Measurements from ENCODE around the gene IL12A. TPM values are rescaled to one million over a fixed set of nuclear protein-coding genes. Genes with fewer than 3 reads are reported as not detected.
A peak's percentile ranks its signal among the peaks of the same experiment; 100 is the strongest.

IL12A gene
- total RNA-seq (under 1 TPM; 0.44 to 0.53 TPM), polyA plus RNA-seq (not detected)

DNA sequence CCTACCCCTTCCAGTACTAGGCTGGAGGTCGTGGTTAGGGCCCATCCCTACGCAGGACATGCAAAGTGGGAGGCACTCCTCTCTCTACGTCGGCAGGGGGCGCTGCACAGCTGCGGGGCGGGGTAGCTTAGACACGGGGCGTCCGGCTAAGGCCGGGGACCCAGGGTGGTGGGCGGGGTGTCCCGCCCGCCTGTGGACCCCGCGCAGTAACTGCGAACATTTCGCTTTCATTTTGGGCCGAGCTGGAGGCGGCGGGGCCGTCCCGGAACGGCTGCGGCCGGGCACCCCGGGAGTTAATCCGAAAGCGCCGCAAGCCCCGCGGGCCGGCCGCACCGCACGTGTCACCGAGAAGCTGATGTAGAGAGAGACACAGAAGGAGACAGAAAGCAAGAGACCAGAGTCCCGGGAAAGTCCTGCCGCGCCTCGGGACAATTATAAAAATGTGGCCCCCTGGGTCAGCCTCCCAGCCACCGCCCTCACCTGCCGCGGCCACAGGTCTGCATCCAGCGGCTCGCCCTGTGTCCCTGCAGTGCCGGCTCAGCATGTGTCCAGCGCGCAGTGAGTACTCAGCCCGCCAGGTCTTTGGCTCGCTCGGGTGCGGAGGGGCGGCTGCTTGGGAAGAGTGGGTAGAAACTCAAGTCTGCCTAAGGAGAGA, at the start of gene IL12A:
Gene IL12A, plus strand, starts transcription at position 219 of the 655 bp plus-strand sequence.
- CTCF ChIA-PET (ENCODE audit: partially characterized antibody): interaction anchor here (0.6 to 7.1 kb wide), 29 partner anchors 9 to 510 kb away, joined by 3 to 128 read pairs (median 4); partner anchors contain the start of gene TRIM59
- Histone ChIP-seq H3K27ac (ENCODE audit: low read depth, low read length) (peak within 1 kb of the TSS; percentile 10), H3K9me3 (ENCODE audit: control insufficient read depth in 1 of 2, low read length in 2 of 2) (no peaks in the 10 kb centered on the region), H3K27me3 (ENCODE audit: insufficient read depth, low read length) (no peaks in the 10 kb centered on the region), H3K4me1 (ENCODE audit: insufficient read depth, low read length) (peaks cover 12% of the 10 kb centered on the region), H3K36me3 (ENCODE audit: insufficient read depth, low read length) (no peaks in the 10 kb centered on the region), H3K4me3 (ENCODE audit: low read length in 2 of 2) (peak within 1 kb of the TSS; percentile 64 to 66)
- intact Hi-C loops (cut with micrococcal nuclease): loop anchor here (1.0 kb wide), 2 partner anchors 425 to 498 kb away; no protein-coding TSS in a partner anchor
- no peaks in the 10 kb centered on the region for H3K9me3 Mint-ChIP-seq
- H3K27ac Mint-ChIP-seq: peak within 1 kb of the TSS in 6 of 7 donors; percentile 20 to 88 (median 76)
- POLR2A ChIA-PET (ENCODE audit: partially characterized antibody): no interaction called here
- peak within 1 kb of the TSS; percentile 81 to 86 (median 84) for H3K4me3 Mint-ChIP-seq
- DNase-seq: peak; percentile 77 to 80 (median 79)
- peaks cover 9 to 47% (median 17%) of the 10 kb centered on the region in 4 donors for H3K4me1 Mint-ChIP-seq
- H3K36me3 Mint-ChIP-seq: no peaks in the 10 kb centered on the region
- no peaks in the 10 kb centered on the region for H3K27me3 Mint-ChIP-seq

DNA sequence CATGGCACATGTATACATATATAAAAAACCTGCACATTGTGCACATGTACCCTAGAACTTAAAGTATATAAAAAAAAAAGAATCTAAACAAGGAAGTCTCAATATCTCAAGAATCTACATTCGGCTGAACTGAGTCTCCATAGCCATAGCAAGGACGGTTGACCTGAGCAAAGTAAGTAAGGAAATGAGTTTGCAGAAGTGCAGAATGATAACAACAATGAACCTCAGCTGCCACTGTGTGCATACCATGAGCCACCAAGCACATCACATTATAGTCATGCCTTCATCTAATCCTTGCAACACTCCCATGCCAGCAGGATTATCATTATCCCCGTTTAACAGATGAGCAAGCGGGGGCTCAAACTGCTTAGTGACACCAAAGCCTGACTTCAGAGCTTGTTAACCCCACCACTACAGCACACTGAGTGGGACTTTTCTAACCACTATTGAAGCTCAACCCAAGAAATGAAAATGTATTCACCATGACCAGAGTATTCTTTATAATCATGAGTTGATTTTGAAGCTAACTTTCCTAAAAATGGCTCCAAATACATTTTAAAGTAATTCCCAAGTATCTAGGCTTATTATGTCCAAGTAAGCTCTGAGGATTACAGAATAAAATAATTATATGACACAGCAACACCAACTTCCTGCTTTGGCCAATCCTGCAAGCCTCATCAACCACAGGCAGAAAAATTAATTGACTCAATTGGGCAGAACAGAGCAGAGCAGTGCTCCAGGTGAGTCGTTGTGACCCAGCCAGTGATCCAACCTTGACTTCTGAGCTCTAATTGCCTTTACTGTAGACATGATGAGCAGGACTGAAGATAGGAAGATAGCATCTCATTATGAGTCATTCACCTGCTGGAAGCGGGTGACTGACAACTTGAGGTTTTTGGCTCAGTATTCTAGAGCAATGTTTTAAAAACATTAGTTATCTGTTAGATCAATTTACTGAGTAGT, 47.3 kb upstream of the IL12A start:
- Histone ChIP-seq H3K27ac (ENCODE audit: low read depth, low read length) (no peak overlapping the region), H3K4me1 (ENCODE audit: insufficient read depth, low read length) (no peaks in the 10 kb centered on the region), H3K27me3 (ENCODE audit: insufficient read depth, low read length) (no peaks in the 10 kb centered on the region), H3K9me3 (ENCODE audit: control insufficient read depth in 1 of 2, low read length in 2 of 2) (no peaks in the 10 kb centered on the region), H3K36me3 (ENCODE audit: insufficient read depth, low read length) (no peaks in the 10 kb centered on the region), H3K4me3 (ENCODE audit: low read length in 2 of 2) (no peak overlapping the region)
- peak in 1 of 5 donors; percentile 12 for DNase-seq
- Mint-ChIP-seq H3K4me1 (peaks cover 0 to 3% (median 0%) of the 10 kb centered on the region in 4 donors), H3K4me3 (no peak overlapping the region), H3K27me3 (peaks cover 7% of the 10 kb centered on the region in 2 donors), H3K36me3 (no peaks in the 10 kb centered on the region), H3K27ac (no peak overlapping the region), H3K9me3 (peaks cover 0 to 6% (median 1%) of the 10 kb centered on the region in 8 donors)
- POLR2A ChIA-PET (ENCODE audit: partially characterized antibody): no interaction called here
- CTCF ChIA-PET (ENCODE audit: partially characterized antibody): no interaction called here
- intact Hi-C loops (cut with micrococcal nuclease): no loop called here

DNA sequence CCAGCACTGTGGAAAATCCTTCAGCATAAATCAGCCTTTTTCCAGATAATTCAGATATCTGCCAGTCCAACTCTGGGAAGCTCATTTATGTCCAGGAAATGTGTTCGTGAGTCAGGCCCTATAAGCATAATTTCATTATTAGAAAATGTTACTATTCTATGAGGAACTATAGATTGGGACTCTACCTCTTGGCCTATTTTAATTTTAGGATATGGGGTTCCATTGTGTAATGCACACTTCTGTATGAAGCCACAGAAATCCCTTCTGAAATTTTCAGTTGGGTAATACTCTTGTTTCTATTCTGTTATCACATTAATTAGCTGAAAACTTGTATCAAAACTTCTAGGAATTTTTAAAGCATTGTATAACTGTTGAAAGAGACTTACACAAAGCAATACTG, 43.9 kb upstream of the IL12A start:
- no peaks in the 10 kb centered on the region for H3K36me3 ChIP-seq (ENCODE audit: insufficient read depth, low read length)
- intact Hi-C loops (cut with micrococcal nuclease): no loop called here
- Mint-ChIP-seq H3K4me1 (peaks cover 0 to 3% (median 0%) of the 10 kb centered on the region in 4 donors), H3K36me3 (no peaks in the 10 kb centered on the region), H3K27me3 (peaks cover 6 to 9% of the 10 kb centered on the region in 2 donors), H3K9me3 (peaks cover 0 to 3% (median 0%) of the 10 kb centered on the region in 8 donors), H3K4me3 (no peak overlapping the region), H3K27ac (no peak overlapping the region)
- no peak overlapping the region for H3K4me3 ChIP-seq (ENCODE audit: low read length in 2 of 2)
- no peaks in the 10 kb centered on the region for H3K27me3 ChIP-seq (ENCODE audit: insufficient read depth, low read length)
- POLR2A ChIA-PET (ENCODE audit: partially characterized antibody): no interaction called here
- no peak overlapping the region for H3K27ac ChIP-seq (ENCODE audit: low read depth, low read length)
- CTCF ChIA-PET (ENCODE audit: partially characterized antibody): no interaction called here
- H3K4me1 ChIP-seq (ENCODE audit: insufficient read depth, low read length): no peaks in the 10 kb centered on the region
- H3K9me3 ChIP-seq (ENCODE audit: control insufficient read depth in 1 of 2, low read length in 2 of 2): no peaks in the 10 kb centered on the region
- DNase-seq: no peak

DNA sequence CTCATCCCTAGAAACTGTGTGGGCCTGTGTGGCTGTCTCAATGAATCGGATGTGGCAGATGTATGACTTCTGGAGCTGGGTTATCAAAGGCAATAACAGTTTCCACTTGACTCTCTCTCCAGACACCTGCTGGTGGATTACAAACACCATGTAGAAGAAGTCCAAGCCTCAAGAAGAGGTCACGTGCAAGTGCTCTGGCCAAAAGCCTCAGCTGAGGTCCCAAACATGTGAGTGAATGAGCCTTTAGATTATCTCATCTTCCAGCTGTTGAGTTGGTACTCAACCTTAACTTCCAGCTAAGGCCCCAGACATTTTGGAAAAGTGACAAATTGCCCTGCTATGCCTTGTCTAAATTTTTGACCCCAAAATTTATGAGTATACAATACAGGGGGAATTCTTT, 42.7 kb upstream of the IL12A start:
- no peak for DNase-seq
- Mint-ChIP-seq H3K36me3 (no peaks in the 10 kb centered on the region), H3K9me3 (no peaks in the 10 kb centered on the region), H3K4me1 (peaks cover 0 to 3% (median 0%) of the 10 kb centered on the region in 4 donors), H3K27ac (no peak overlapping the region), H3K4me3 (no peak overlapping the region), H3K27me3 (peaks cover 10 to 16% of the 10 kb centered on the region in 2 donors)
- Histone ChIP-seq H3K36me3 (ENCODE audit: insufficient read depth, low read length) (no peaks in the 10 kb centered on the region), H3K4me1 (ENCODE audit: insufficient read depth, low read length) (no peaks in the 10 kb centered on the region), H3K9me3 (ENCODE audit: control insufficient read depth in 1 of 2, low read length in 2 of 2) (no peaks in the 10 kb centered on the region), H3K27me3 (ENCODE audit: insufficient read depth, low read length) (no peaks in the 10 kb centered on the region), H3K4me3 (ENCODE audit: low read length in 2 of 2) (no peak overlapping the region), H3K27ac (ENCODE audit: low read depth, low read length) (no peak overlapping the region)
- ChIA-PET CTCF (ENCODE audit: partially characterized antibody) (no interaction called here), POLR2A (ENCODE audit: partially characterized antibody) (no interaction called here)
- intact Hi-C loops (cut with micrococcal nuclease): no loop called here

DNA sequence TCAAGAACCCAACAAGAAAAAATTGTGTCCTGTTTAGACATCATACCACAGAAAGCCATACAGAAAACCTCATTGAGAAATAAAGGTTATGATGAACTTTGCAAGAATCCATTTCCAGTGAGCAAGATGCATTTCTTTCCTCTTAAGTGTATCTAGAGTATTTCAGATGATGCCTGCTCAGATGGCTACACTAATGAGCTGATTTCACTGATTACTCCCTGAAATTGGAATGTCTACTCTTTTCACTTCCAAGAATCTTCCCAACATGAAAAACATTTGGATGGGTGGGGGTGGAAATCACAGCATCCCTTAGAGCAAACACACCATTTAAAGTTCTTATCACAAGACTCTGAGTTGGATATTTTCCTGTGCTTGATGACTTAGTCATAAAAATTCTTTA, 41.4 kb upstream of the IL12A start:
- Histone ChIP-seq H3K27me3 (ENCODE audit: insufficient read depth, low read length) (no peaks in the 10 kb centered on the region), H3K4me1 (ENCODE audit: insufficient read depth, low read length) (no peaks in the 10 kb centered on the region), H3K27ac (ENCODE audit: low read depth, low read length) (no peak overlapping the region), H3K4me3 (ENCODE audit: low read length in 2 of 2) (no peak overlapping the region), H3K36me3 (ENCODE audit: insufficient read depth, low read length) (no peaks in the 10 kb centered on the region), H3K9me3 (ENCODE audit: control insufficient read depth in 1 of 2, low read length in 2 of 2) (no peaks in the 10 kb centered on the region)
- intact Hi-C loops (cut with micrococcal nuclease): no loop called here
- CTCF ChIA-PET (ENCODE audit: partially characterized antibody): no interaction called here
- Mint-ChIP-seq H3K9me3 (no peaks in the 10 kb centered on the region), H3K4me1 (no peaks in the 10 kb centered on the region), H3K27me3 (peaks cover 14 to 18% of the 10 kb centered on the region in 2 donors), H3K27ac (no peak overlapping the region), H3K4me3 (no peak overlapping the region), H3K36me3 (no peaks in the 10 kb centered on the region)
- POLR2A ChIA-PET (ENCODE audit: partially characterized antibody): no interaction called here
- DNase-seq: no peak

DNA sequence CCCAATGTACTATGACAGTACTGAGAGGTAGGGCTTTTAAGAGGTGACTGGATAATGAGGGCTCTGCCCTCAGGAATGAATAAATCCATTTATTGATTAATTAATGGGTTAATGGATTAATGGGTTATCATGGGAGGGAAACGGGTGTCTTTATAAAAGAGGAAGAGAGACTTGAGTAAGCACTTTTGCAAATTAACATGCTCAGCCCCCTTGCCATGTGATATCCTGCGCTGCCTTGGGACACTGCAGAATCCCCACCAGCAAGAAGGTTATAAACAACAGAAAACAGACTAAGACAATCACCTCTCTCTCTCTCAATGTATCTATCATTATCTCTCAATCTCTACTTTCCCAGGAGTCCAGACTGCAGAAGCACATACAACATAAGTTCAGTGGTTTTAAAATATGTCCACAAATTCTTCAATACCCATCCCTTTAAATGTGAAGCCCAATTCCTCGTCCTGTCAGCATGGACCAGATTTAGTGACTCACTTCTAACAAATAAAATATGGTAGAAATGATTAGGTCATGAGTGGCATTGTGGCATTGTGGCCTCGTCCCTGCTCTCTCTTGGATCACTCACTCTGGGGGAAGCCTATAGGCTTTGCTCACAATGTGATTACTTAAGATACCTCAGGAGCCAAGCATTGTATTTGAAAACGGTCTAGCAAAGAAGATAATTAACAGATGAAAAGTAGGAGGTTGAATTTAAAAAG, 40.0 kb upstream of the IL12A start:
- peaks cover 13 to 16% of the 10 kb centered on the region in 2 donors for H3K27me3 Mint-ChIP-seq
- CTCF ChIA-PET (ENCODE audit: partially characterized antibody): no interaction called here
- Histone ChIP-seq H3K4me1 (ENCODE audit: insufficient read depth, low read length) (no peaks in the 10 kb centered on the region), H3K4me3 (ENCODE audit: low read length in 2 of 2) (no peak overlapping the region), H3K9me3 (ENCODE audit: control insufficient read depth in 1 of 2, low read length in 2 of 2) (no peaks in the 10 kb centered on the region), H3K36me3 (ENCODE audit: insufficient read depth, low read length) (no peaks in the 10 kb centered on the region), H3K27ac (ENCODE audit: low read depth, low read length) (no peak overlapping the region), H3K27me3 (ENCODE audit: insufficient read depth, low read length) (no peaks in the 10 kb centered on the region)
- no peaks in the 10 kb centered on the region for H3K4me1 Mint-ChIP-seq
- H3K27ac Mint-ChIP-seq: no peak overlapping the region
- no peaks in the 10 kb centered on the region for H3K36me3 Mint-ChIP-seq
- intact Hi-C loops (cut with micrococcal nuclease): no loop called here
- H3K4me3 Mint-ChIP-seq: no peak overlapping the region
- no peak for DNase-seq
- H3K9me3 Mint-ChIP-seq: no peaks in the 10 kb centered on the region
- POLR2A ChIA-PET (ENCODE audit: partially characterized antibody): no interaction called here
